Daoy (cell line): ENCODE measurements around the gene BBLN. TPM values are rescaled to one million over a fixed set of nuclear protein-coding genes. Genes with fewer than 3 reads are reported as not detected.

Experiments
- DNase-seq: peaks from one replicate; pipeline ENCODE4 v3.0.0-alpha.2; 2015; ENCODE audit warnings: low read depth
- total RNA-seq: library from RNA; depleted of rRNA; stranded (reverse); fragments of >200 nt; shearing (Covaris generic); gene quantifications from 2 replicates; pipeline ENCODE4 v1.2.3, GENCODE V29; 2014

The BBLN gene
- total RNA-seq, 1 experiment from 2014 or later, result 121 TPM

GRCh38 chr9:128144239-128145181 lies 15.6 kb upstream of the BBLN start:
- no peak for DNase-seq

- no peak for DNase-seq
Observed at GRCh38 chr9:128145536-128145935, 14.5 kb upstream of the BBLN start.

- no peak for DNase-seq
Observed at GRCh38 chr9:128145951-128146351, 14.1 kb upstream of the BBLN start.

- no peak for DNase-seq
Observed at GRCh38 chr9:128146591-128147120, 13.4 kb upstream of the BBLN start.

- DNase-seq, result no peak
Observed at GRCh38 chr9:128148509-128149000, 11.5 kb upstream of the BBLN start.

- DNase-seq, result no peak
Observed at GRCh38 chr9:128149001-128149701, 10.9 kb upstream of the BBLN start, which contains the start of gene LCN2. TSS of gene LCN2 (plus strand) at chr9:128149453. CDS start at chr9:128149526, 73 bp downstream.

- no peak for DNase-seq
Observed at GRCh38 chr9:128149951-128150593, 10.0 kb upstream of the BBLN start.

- peak; percentile 28 for DNase-seq
Observed at GRCh38 chr9:128150594-128151308, 9.3 kb upstream of the BBLN start.

- DNase-seq, result peak; percentile 2
Observed at GRCh38 chr9:128151309-128152132, 8.5 kb upstream of the BBLN start.

- no peak for DNase-seq
Observed at GRCh38 chr9:128152133-128153059, 7.7 kb upstream of the BBLN start.

GRCh38 chr9:128153060-128153946 lies 6.8 kb upstream of the BBLN start:
- DNase-seq, result no peak

- no peak for DNase-seq
Observed at GRCh38 chr9:128153947-128154695, 5.9 kb upstream of the BBLN start.

- DNase-seq, result no peak
Observed at GRCh38 chr9:128155736-128156500, 4.1 kb upstream of the BBLN start.

GRCh38 chr9:128159522-128159783 lies 612 bp upstream of the BBLN start:
- peak; percentile 59 for DNase-seq

GRCh38 chr9:128160603-128160987 lies 530 bp downstream of the BBLN start:
- peak; percentile 54 for DNase-seq

GRCh38 chr9:128161215-128161902 lies 1.3 kb downstream of the BBLN start:
- DNase-seq, result no peak
